Stimulated activated CD4-positive, alpha-beta T cell treated with anti-CD3 and anti-CD28 coated beads, Interleukin-12 subunit alpha, Interleukin-12 subunit beta, amount 100 ng/mL, for 48 hours (primary cell): ENCODE data around the gene KIR2DL1.
"Not testable (repeated sequence)": the region's sequence is repeated elsewhere in the genome, so short reads cannot be mapped to it uniquely, and the experiment has no call there.

Experiments
- DNase-seq, 3 donors: peaks; one replicate each; pipeline ENCODE4 v3.0.0-alpha.2; 2020; ENCODE audit warnings: low read depth in 2 of 3, low spot score in 1 of 3

The KIR2DL1 gene

GRCh38 chr19:54771018-54771960, 1.7 kb downstream of the KIR2DL1 start:
- not testable (repeated sequence) for DNase-seq

DNA sequence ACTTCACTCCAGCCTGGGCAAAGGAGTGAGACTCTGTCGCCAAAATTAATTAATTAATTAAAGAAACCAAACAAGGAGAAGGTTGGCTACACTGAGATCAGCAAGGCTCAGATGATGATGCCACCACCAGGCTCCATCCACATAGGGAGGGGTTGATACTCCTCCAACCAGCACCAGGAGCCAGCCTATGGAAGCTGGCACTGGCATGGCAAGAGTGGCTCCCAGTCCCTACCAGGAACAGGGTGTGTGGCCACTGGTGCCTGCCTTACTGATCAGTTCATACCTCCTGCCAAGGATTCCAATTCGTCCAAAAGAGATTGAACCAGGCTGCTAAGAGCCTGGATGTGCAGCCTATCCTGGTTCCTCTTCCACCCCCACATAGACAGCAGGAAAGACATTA, 3.1 kb downstream of the KIR2DL1 start:
- not testable (repeated sequence) for DNase-seq

GRCh38 chr19:54775095-54775815, 5.7 kb downstream of the KIR2DL1 start:
- not testable (repeated sequence) for DNase-seq

GRCh38 chr19:54775830-54776229, 6.2 kb downstream of the KIR2DL1 start:
- not testable (repeated sequence) for DNase-seq

GRCh38 chr19:54777851-54778250, 8.3 kb downstream of the KIR2DL1 start:
- not testable (repeated sequence) for DNase-seq

GRCh38 chr19:54778896-54779295, 9.3 kb downstream of the KIR2DL1 start:
- not testable (repeated sequence) for DNase-seq

- DNase-seq, result not testable (repeated sequence)
Measured at GRCh38 chr19:54782916-54783315, 13.3 kb downstream of the KIR2DL1 start.

DNA sequence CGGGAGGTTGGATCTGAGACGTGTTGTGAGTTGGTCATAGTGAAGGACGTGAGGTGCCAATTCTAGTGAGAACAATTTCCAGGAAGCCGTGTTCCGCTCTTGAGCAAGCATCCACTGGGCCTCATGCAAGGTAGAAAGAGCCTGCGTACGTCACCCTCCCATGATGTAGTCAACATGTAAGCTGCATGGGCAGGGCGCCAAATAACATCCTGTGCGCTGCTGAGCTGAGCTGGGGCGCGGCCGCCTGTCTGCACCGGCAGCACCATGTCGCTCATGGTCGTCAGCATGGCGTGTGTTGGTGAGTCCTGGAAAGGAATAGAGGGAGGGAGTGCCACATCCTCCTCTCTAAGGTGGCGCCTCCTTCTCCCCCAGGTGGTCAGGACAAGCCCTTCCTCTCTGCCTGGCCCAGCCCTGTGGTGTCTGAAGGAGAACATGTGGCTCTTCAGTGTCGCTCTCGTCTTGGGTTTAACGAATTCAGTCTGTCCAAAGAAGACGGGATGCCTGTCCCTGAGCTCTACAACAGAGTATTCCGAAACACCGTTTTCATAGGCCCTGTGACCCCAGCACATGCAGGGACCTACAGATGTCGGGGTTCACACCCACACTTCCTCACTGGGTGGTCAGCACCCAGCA, 16.6 kb downstream of the KIR2DL1 start:
- DNase-seq, result not testable (repeated sequence)

DNA sequence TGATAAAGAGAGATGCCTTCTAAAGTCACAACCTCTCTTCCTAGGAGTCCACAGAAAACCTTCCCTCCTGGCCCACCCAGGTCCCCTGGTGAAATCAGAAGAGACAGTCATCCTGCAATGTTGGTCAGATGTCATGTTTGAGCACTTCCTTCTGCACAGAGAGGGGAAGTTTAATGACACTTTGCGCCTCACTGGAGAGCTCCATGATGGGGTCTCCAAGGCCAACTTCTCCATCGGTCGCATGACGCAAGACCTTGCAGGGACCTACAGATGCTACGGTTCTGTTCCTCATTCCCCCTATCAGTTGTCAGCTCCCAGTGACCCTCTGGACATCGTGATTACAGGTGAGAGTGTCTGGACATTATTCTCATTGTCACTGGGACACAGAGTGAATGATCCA, 18.6 kb downstream of the KIR2DL1 start:
- DNase-seq, result not testable (repeated sequence)

DNA sequence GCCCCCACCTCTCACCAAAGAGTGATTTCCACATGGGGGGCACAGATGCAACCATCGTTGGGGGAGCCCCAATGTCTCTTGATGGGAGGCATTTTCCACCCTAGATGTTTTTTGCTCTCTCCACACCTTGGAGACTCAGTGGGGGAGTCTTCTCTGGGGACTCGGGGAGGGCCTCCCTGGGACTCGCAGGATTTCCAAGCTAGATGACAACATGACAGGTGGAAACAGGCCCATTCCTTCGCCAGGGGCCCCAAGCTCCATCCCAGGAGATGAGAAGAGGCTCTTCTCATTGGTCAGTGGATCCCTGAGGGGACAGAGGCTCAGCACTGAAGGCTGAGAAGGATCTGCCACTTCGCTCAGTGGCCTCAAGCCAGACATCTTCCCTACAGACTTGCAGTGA, 21.1 kb downstream of the KIR2DL1 start:
- DNase-seq, result no peak

DNA sequence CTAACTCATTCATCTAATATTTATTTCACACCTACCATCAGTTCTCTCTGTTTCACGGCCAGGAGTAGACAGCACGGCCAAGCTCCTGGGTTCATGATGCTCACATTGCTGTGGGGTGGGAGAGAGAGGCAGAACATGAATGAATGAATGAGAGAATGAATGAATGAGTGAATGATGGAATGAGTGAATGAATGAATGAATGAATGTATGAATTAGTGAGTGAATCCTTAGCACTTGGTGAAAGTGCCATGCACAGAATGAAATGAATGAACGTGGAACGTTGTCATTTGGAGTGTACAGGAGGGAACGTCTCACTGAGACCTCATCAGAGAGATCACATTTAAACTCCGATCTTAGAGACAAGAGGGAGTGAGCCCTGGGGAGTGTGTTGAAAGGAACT, 21.9 kb downstream of the KIR2DL1 start:
- no peak for DNase-seq

GRCh38 chr19:54792814-54793213, 23.2 kb downstream of the KIR2DL1 start:
- no peak for DNase-seq

DNA sequence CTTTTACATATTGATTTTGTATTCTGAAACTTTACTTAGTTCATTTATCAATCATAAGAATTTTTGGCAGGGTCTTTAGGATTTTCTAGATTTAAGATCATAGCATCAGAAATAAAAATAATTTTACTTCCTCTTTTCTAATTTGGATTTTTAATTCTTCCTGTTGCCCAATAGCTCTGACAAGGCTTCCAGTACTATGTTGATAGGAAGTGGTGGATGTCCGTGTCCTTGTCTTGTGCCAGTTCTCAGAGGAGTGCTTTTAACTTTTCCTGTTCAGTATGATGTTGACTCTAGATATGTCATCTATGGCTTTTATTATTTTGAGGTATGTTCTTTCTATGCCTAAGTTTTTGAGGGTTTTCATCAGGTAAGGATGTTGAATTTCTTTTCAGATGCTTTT, 26.2 kb downstream of the KIR2DL1 start:
- DNase-seq, result no peak

DNA sequence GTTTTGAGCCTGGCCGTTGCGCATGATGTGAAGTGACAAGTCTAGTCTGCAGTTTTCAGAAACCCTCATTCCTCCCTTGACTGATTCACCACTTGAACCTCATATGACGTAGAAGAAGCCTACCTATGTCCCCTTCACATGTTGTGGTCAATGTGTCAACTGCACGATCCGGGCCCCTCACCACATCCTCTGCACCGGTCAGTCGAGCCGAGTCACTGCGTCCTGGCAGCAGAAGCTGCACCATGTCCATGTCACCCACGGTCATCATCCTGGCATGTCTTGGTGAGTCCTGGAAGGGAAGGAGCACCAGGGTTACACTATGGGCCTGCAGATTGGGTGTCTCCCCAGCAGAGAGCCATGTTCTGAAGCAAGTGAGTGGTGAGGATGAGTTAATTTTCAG, 33.8 kb downstream of the KIR2DL1 start, which contains the start of gene KIR2DL4:
KIR2DL4 (plus strand) TSS at position 201 of the 400 bp plus-strand sequence; CDS start at position 243, 42 bp downstream.
- DNase-seq, result no peak

DNA sequence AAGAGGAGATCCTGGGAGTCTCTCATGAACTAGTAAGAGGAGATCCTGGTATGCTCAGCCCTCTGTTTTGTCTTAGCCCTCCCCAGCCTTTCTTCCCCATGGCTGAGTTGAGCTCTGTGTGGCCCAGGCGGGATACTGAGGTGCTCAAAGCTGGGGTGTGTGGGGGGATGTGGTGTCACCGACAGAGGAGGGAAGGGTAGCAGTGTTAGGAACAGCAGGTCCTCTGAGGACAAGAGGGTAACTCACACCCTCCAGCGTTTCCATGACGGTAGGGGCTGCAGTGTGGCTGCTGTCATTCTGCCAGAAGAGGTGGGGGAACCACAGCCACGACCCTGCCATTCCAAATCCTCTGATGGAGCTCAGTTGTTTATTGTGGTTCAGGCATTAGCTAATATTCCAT, 34.5 kb downstream of the KIR2DL1 start:
- no peak for DNase-seq

DNA sequence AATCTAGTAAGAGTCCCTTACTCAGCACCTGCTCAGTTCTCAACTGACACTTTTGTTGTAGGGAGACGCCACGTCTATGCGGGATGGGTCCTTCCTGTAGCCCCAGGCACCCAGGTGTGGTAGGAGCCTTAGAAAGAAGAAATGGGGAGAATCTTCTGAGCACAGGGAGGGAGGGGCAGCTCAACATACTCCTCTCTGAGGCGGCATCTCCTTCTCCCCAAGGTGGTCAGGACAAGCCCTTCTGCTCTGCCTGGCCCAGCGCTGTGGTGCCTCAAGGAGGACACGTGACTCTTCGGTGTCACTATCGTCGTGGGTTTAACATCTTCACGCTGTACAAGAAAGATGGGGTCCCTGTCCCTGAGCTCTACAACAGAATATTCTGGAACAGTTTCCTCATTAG, 35.0 kb downstream of the KIR2DL1 start:
- no peak for DNase-seq

- no peak for DNase-seq
Measured at GRCh38 chr19:54805665-54806515, 36.3 kb downstream of the KIR2DL1 start.

- DNase-seq, result no peak
Measured at GRCh38 chr19:54806516-54806838, 36.9 kb downstream of the KIR2DL1 start.

- DNase-seq, result not testable (repeated sequence)
Measured at GRCh38 chr19:54814571-54814970, 45.0 kb downstream of the KIR2DL1 start.

DNA sequence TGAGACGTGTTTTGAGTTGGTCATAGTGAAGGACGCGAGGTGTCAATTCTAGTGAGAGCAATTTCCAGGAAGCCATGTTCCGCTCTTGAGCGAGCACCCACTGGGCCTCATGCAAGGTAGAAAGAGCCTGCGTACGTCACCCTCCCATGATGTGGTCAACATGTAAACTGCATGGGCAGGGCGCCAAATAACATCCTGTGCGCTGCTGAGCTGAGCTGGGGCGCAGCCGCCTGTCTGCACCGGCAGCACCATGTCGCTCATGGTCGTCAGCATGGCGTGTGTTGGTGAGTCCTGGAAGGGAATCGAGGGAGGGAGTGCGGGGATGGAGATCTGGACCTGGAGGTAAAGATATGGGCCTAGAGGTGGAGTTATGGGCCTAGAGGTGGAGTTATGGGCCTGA, 46.7 kb downstream of the KIR2DL1 start, which contains the start of gene KIR3DL1:
KIR3DL1 (plus strand) TSS at position 218 of the 400 bp plus-strand sequence.
- not testable (repeated sequence) for DNase-seq
